Activated CD8-positive, alpha-beta memory T cell treated with anti-CD3 and anti-CD28 coated beads, Interleukin-2, amount 10 ng/mL, durations not matched to agents 7 days and 5 days (primary cell): Measurements from ENCODE around the gene BMX. TPM values are rescaled to one million over a fixed set of nuclear protein-coding genes. Genes with fewer than 3 reads are reported as not detected.

Experiments
- ATAC-seq: fragments of 150-1000 bp; cut with Tn5 transposase; one replicate; pipeline ENCODE4 v1.10.0; 2021; ENCODE audit warnings: moderate library complexity
- CTCF ChIA-PET: fragments of 350-600 bp; sonication (Branson Sonifier 250); formaldehyde crosslinking; loops from one replicate; lab custom pipeline; 2021; ENCODE audit warnings: antibody characterized with exemption; lab: Charles Lee
- DNase-seq: peaks from one replicate; pipeline ENCODE4 v3.0.0-alpha.2; 2020
- H3K27ac Mint-ChIP-seq: one replicate; pipeline ENCODE4 v1.8.0; 2021; ENCODE audit warnings: mild to moderate bottlenecking, mixed read lengths
- H3K27me3 Mint-ChIP-seq: one replicate; pipeline ENCODE4 v1.8.0; 2021; ENCODE audit warnings: mixed read lengths
- H3K36me3 Mint-ChIP-seq: one replicate; pipeline ENCODE4 v1.8.0; 2021; ENCODE audit warnings: mild to moderate bottlenecking, mixed read lengths
- H3K4me1 Mint-ChIP-seq: one replicate; pipeline ENCODE4 v1.8.0; 2021; ENCODE audit warnings: mixed read lengths
- H3K4me3 Mint-ChIP-seq: one replicate; pipeline ENCODE4 v1.8.0; 2021; ENCODE audit warnings: mild to moderate bottlenecking, moderate library complexity, mixed read lengths
- H3K9me3 Mint-ChIP-seq: one replicate; pipeline ENCODE4 v1.8.0; 2022; ENCODE audit warnings: low read depth, mixed read lengths
- total RNA-seq, 2 experiments: library from RNA; stranded (reverse); gene quantifications; one replicate each; pipeline ENCODE4 v1.2.3, GENCODE V29; 2021

Gene BMX
- total RNA-seq, 2 experiments from 2014 or later = not detected

DNA sequence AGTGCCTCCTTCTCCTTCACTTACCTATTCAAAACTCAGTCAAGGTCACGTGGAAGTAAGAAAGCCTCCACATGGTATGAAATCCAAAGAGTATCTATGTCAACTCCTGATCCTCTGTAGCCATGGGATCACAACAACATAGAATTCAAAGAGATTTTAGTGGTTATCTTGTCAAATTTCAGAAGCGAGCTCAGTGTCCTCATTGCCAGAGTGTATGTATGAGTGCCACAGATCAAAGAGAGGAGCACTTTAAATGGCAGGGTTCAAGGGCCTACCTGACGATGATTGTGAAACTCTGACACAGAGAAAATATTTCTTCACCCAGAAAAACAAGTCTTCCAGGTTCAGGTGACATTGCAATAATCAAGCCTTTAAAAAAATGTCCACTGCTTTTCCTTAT, 101.3 kb downstream of the BMX start:
- DNase-seq = no peak
- H3K27ac Mint-ChIP-seq = no peak overlapping the region
- no peaks in the 10 kb centered on the region for H3K9me3 Mint-ChIP-seq
- no peaks in the 10 kb centered on the region for H3K4me1 Mint-ChIP-seq
- H3K27me3 Mint-ChIP-seq = peaks cover 3% of the 10 kb centered on the region
- no peaks in the 10 kb centered on the region for H3K36me3 Mint-ChIP-seq
- no peak for ATAC-seq
- H3K4me3 Mint-ChIP-seq = no peak overlapping the region
- CTCF ChIA-PET = no interaction called here

DNA sequence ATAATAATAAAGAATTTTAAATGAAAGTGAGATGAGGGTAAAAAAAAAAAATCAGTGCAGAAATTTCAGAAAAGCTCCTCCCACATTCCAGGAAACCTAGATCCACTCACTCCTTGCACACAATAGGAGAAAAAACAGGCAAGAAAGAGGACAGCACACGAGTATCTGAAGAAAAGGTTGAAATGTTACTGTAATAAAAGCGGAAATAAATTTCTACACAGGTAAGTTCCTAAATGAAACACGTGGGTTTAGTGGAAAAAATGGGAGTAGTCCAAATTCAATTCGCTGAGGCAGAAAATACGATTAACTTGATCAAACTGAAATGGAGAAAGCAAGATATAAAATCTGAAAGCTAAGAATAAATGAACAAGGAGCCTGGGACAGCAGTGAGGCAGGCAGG, 102.2 kb downstream of the BMX start:
- no peak overlapping the region for H3K27ac Mint-ChIP-seq
- H3K36me3 Mint-ChIP-seq = no peaks in the 10 kb centered on the region
- H3K4me1 Mint-ChIP-seq = no peaks in the 10 kb centered on the region
- ATAC-seq (no peak), DNase-seq (no peak)
- no peaks in the 10 kb centered on the region for H3K9me3 Mint-ChIP-seq
- CTCF ChIA-PET = no interaction called here
- no peak overlapping the region for H3K4me3 Mint-ChIP-seq
- H3K27me3 Mint-ChIP-seq = peaks cover 3% of the 10 kb centered on the region

DNA sequence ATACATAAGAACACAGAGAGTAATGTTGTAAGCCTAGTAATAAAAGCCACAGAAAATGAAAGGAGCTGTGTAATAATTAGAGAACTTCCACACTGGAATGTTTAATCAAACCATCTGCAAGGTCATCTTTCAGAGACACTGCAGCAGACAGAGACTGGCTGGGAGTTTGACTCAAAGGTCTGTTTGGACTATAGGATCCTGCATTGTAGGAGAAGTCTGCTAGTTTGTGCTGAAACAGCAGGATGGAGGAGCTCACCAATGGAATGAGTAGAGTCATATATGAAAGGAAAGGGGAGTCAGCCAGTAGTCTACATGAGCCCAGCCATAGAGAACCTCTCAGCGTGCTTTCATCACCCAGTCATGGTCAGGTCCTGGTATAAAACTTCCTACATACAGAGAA, 104.6 kb downstream of the BMX start:
- Mint-ChIP-seq H3K9me3 (no peaks in the 10 kb centered on the region), H3K4me3 (no peak overlapping the region), H3K27ac (no peak overlapping the region)

More for the DNA sequence above, 104.6 kb downstream of the BMX start:
- Mint-ChIP-seq H3K4me1 (no peaks in the 10 kb centered on the region), H3K36me3 (no peaks in the 10 kb centered on the region), H3K27me3 (peaks cover 8% of the 10 kb centered on the region)
- CTCF ChIA-PET = no interaction called here
- DNase-seq (no peak), ATAC-seq (no peak)

Other genes with a start within 250 kb of the BMX start
- under 1 TPM; 0.49 to 0.82 TPM for gene ASB9, start 230.7 kb upstream of the BMX start, total RNA-seq
- gene ASB11, start 185.2 kb upstream of the BMX start, total RNA-seq = not detected
- 10 to 100 TPM; 21.5 to 25.0 TPM for gene PIGA, start 165.3 kb upstream of the BMX start, total RNA-seq
- not detected for gene VEGFD, start 116.4 kb upstream of the BMX start, total RNA-seq
- gene PIR, start 7.5 kb upstream of the BMX start, total RNA-seq = 1 to 10 TPM; 6.2 to 7.0 TPM
- not detected for gene ACE2, start 100.2 kb downstream of the BMX start, total RNA-seq
- gene CLTRN, start 164.0 kb downstream of the BMX start, total RNA-seq = under 1 TPM in 1 of 2 experiments, not detected in 1; 0.21 TPM
- 10 to 100 TPM in 1 of 2 experiments, 1 to 10 TPM in 1; 7.8 to 12.7 TPM for gene CA5B, start 237.5 kb downstream of the BMX start, total RNA-seq